Fibroblast of lung (primary cell): ENCODE results near the gene GPX4.

Source experiments
- EZH2 ChIP-seq: IDR thresholded peaks from 2 replicates; pipeline ENCODE4 v1.5.1; 2012; ENCODE audit warnings: low read length, control low read depth, mild to moderate bottlenecking; ENCODE audit errors: missing control alignments
- TF ChIP-seq, protein P1 (sequence below), 2 donors: IDR thresholded peaks in 1 of 2; conservative IDR thresholded peaks in 1 of 2; 1 replicate in 1 of 2; 2 replicates in 1 of 2; pipeline ENCODE4 v1.5.1; 2011 to 2012; ENCODE audit warnings: low read length in 2 of 2, control low read depth in 1 of 2, inconsistent platforms in 1 of 2, low read depth in 1 of 2, mild to moderate bottlenecking in 1 of 2

DNA sequence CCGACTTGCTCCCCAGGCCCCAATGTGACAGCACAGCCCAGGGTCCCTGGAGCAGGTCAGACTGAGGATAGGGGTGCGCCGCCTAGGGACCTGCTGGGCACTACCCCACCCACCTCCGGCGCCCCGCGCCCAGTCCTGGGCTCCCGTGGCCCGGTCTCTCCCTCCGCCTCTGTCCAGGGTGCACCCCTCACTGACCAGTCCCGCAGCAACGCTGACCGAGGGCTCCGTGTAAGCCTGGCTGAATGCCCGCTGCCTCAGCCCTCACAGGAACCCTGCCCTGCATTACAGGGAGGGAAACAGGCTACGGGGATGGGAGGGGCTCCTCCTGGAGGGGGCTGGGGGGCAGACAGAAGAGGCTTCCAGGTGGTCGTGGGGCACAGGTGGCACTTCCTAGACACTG, 31.7 kb downstream of the GPX4 start:
- no peak for TF ChIP-seq EZH2
- TF ChIP-seq, protein P1, sequence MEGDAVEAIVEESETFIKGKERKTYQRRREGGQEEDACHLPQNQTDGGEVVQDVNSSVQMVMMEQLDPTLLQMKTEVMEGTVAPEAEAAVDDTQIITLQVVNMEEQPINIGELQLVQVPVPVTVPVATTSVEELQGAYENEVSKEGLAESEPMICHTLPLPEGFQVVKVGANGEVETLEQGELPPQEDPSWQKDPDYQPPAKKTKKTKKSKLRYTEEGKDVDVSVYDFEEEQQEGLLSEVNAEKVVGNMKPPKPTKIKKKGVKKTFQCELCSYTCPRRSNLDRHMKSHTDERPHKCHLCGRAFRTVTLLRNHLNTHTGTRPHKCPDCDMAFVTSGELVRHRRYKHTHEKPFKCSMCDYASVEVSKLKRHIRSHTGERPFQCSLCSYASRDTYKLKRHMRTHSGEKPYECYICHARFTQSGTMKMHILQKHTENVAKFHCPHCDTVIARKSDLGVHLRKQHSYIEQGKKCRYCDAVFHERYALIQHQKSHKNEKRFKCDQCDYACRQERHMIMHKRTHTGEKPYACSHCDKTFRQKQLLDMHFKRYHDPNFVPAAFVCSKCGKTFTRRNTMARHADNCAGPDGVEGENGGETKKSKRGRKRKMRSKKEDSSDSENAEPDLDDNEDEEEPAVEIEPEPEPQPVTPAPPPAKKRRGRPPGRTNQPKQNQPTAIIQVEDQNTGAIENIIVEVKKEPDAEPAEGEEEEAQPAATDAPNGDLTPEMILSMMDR (conservative IDR thresholded peaks at IDR 0.05 in 1 of 2, IDR thresholded peaks at IDR 0.05 in 1 of 2; ENCODE audit: low read depth in 1 of 2, low read length in 2 of 2): no peak
